Neural cell (in vitro differentiated cells): ENCODE data around the gene COL23A1. TPM values are rescaled to one million over a fixed set of nuclear protein-coding genes. Genes with fewer than 3 reads are reported as not detected.

Experiments
- H2AFZ ChIP-seq: fragments of 200-600, 300-800 bp; sonication (generic), shearing (Covaris generic); 2 replicates; pipeline ENCODE4 v1.6.0; 2014; ENCODE audit warnings: low read depth, mild to moderate bottlenecking, antibody characterized with exemption, low read length, moderate library complexity
- H3F3A ChIP-seq: fragments of 200-600 bp; shearing (Covaris generic); 2 replicates; pipeline ENCODE4 v1.6.1; 2016; ENCODE audit warnings: mild to moderate bottlenecking, moderate library complexity, mixed read lengths, antibody characterized with exemption, low read length; ENCODE audit not compliant: insufficient read depth, poor library complexity, severe bottlenecking
- H3K27ac ChIP-seq: fragments of 200-600, 300-800 bp; sonication (generic), shearing (Covaris generic); 2 replicates; pipeline ENCODE4 v1.5.1; 2014; ENCODE audit warnings: mild to moderate bottlenecking, low read length, moderate library complexity
- H3K27me3 ChIP-seq: fragments of 300-800, 200-600 bp; sonication (generic), shearing (Covaris generic); 2 replicates; pipeline ENCODE4 v1.6.0; 2014; ENCODE audit warnings: mild to moderate bottlenecking, low read depth, low read length, moderate library complexity; ENCODE audit not compliant: insufficient read depth
- H3K36me3 ChIP-seq: fragments of 300-800, 200-600 bp; sonication (generic), shearing (Covaris generic); 2 replicates; pipeline ENCODE4 v1.5.1; 2014; ENCODE audit warnings: mild to moderate bottlenecking, antibody characterized with exemption, low read length, moderate library complexity; ENCODE audit not compliant: insufficient read depth
- H3K4me2 ChIP-seq: fragments of 300-800, 200-600 bp; sonication (generic), shearing (Covaris generic); 2 replicates; pipeline ENCODE4 v1.6.0; 2014; ENCODE audit warnings: mild to moderate bottlenecking, low read length
- H3K4me3 ChIP-seq: fragments of 300-800, 200-600 bp; sonication (generic), shearing (Covaris generic); 2 replicates; pipeline ENCODE4 v1.5.1; 2014; ENCODE audit warnings: mild to moderate bottlenecking, low read length, moderate library complexity
- H3K79me2 ChIP-seq: fragments of 200-600 bp; shearing (Covaris generic); replicated peaks from 2 replicates; pipeline ENCODE4 v1.6.0; 2014; ENCODE audit warnings: mild to moderate bottlenecking, low read length, moderate library complexity; ENCODE audit not compliant: insufficient read depth
- H3K9ac ChIP-seq: fragments of 300-800, 200-600 bp; sonication (generic), shearing (Covaris generic); 2 replicates; pipeline ENCODE4 v1.6.1; 2016; ENCODE audit warnings: mild to moderate bottlenecking, low read length, mixed read lengths
- H3K9me2 ChIP-seq: fragments of 200-600 bp; shearing (Covaris generic); 2 replicates; pipeline ENCODE4 v1.6.1; 2016; ENCODE audit warnings: mild to moderate bottlenecking, low read length, mixed read lengths; ENCODE audit not compliant: insufficient read depth
- H3K9me3 ChIP-seq: fragments of 200-600, 300-800 bp; sonication (generic), shearing (Covaris generic); 2 replicates; pipeline ENCODE4 v1.6.1; 2016; ENCODE audit warnings: mild to moderate bottlenecking, mixed run types, low read length, moderate library complexity, mixed read lengths
- H4K20me1 ChIP-seq: fragments of 200-600 bp; shearing (Covaris generic); 2 replicates; pipeline ENCODE4 v1.6.1; 2016; ENCODE audit warnings: mild to moderate bottlenecking, mixed run types; ENCODE audit not compliant: insufficient read depth
- CTCF ChIP-seq: fragments of 450-650 bp; IDR thresholded peaks from 2 replicates; pipeline ENCODE4 v1.5.1; 2014; ENCODE audit warnings: antibody characterized with exemption, mild to moderate bottlenecking, moderate library complexity; ENCODE audit not compliant: poor library complexity, severe bottlenecking
- EP300 ChIP-seq: fragments of 450-650 bp; conservative IDR thresholded peaks from 2 replicates; pipeline ENCODE4 v1.6.1; 2014; ENCODE audit warnings: antibody characterized with exemption, mild to moderate bottlenecking, moderate library complexity; ENCODE audit not compliant: poor library complexity, severe bottlenecking
- EZH2 ChIP-seq: fragments of 200-600, 300-800 bp; shearing (Covaris generic), sonication (generic); IDR thresholded peaks from 2 replicates; pipeline ENCODE4 v1.6.1; 2014; ENCODE audit warnings: antibody characterized with exemption, low read length, borderline replicate concordance, mild to moderate bottlenecking; ENCODE audit not compliant: insufficient read depth, poor library complexity, severe bottlenecking
- MXI1 ChIP-seq: fragments of 450-650 bp; conservative IDR thresholded peaks from 2 replicates; pipeline ENCODE4 v1.6.1; 2014; ENCODE audit warnings: antibody characterized with exemption, mild to moderate bottlenecking; ENCODE audit not compliant: poor library complexity, severe bottlenecking
- POLR2AphosphoS5 ChIP-seq: IDR thresholded peaks from 2 replicates; pipeline ENCODE4 v1.6.1; 2012
- RAD21 ChIP-seq: fragments of 450-650 bp; conservative IDR thresholded peaks from 2 replicates; pipeline ENCODE4 v1.6.1; 2014; ENCODE audit warnings: antibody characterized with exemption, mild to moderate bottlenecking, moderate library complexity
- REST ChIP-seq: IDR thresholded peaks from 2 replicates; pipeline ENCODE4 v1.6.1; 2012; ENCODE audit warnings: borderline replicate concordance
- SMC3 ChIP-seq: fragments of 450-650 bp; conservative IDR thresholded peaks from 2 replicates; pipeline ENCODE4 v1.6.1; 2014; ENCODE audit warnings: antibody characterized with exemption, mild to moderate bottlenecking, moderate library complexity; ENCODE audit not compliant: poor library complexity
- TAF1 ChIP-seq: IDR thresholded peaks from 2 replicates; pipeline ENCODE4 v1.6.1; 2012; ENCODE audit warnings: low read depth
- polyA plus RNA-seq: library from polyadenylated mRNA; depleted of rRNA; stranded (reverse); fragments of >200 nt; gene quantifications from 2 replicates; pipeline ENCODE4 v1.2.3, GENCODE V29; 2014

Gene COL23A1
- polyA plus RNA-seq, 1 donor from 2014 or later: not detected

GRCh38 chr5:178605788-178606187, 15.6 kb upstream of the COL23A1 start:
- Histone ChIP-seq H3F3A (no peaks in the 10 kb centered on the region), H4K20me1 (no peaks in the 10 kb centered on the region), H3K27me3 (no peaks in the 10 kb centered on the region), H3K9me2 (no peaks in the 10 kb centered on the region), H3K27ac (no peak overlapping the region), H3K36me3 (peaks cover 24% of the 10 kb centered on the region), H3K79me2 (no peaks in the 10 kb centered on the region), H3K4me3 (no peak overlapping the region), H3K9ac (no peak overlapping the region), H3K4me2 (no peak overlapping the region), H2AFZ (no peak overlapping the region), H3K9me3 (no peaks in the 10 kb centered on the region)
- TF ChIP-seq REST (no peak), RAD21 (no peak), EP300 (no peak), POLR2AphosphoS5 (no peak), EZH2 (no peak), TAF1 (no peak), CTCF (no peak), MXI1 (no peak)

GRCh38 chr5:178602752-178603151, 12.6 kb upstream of the COL23A1 start:
- Histone ChIP-seq H3K9me2 (no peaks in the 10 kb centered on the region), H3K36me3 (peaks cover 24% of the 10 kb centered on the region), H3K27ac (no peak overlapping the region), H3K9ac (no peak overlapping the region), H3K4me3 (no peak overlapping the region), H3K27me3 (no peaks in the 10 kb centered on the region), H4K20me1 (no peaks in the 10 kb centered on the region), H3F3A (no peaks in the 10 kb centered on the region), H3K9me3 (no peaks in the 10 kb centered on the region), H3K4me2 (no peak overlapping the region), H3K79me2 (no peaks in the 10 kb centered on the region), H2AFZ (no peak overlapping the region)
- TF ChIP-seq RAD21: no peak

GRCh38 chr5:178595750-178596149, 5.6 kb upstream of the COL23A1 start:
- no peaks in the 10 kb centered on the region for H4K20me1 ChIP-seq
- H3K4me3 ChIP-seq: no peak overlapping the region
- H3K9ac ChIP-seq: no peak overlapping the region
- no peak for TF ChIP-seq EP300
- no peak for TF ChIP-seq EZH2
- TF ChIP-seq RAD21: no peak
- no peak for TF ChIP-seq CTCF
- no peak for TF ChIP-seq TAF1
- no peak for TF ChIP-seq SMC3
- TF ChIP-seq POLR2AphosphoS5: no peak
- no peak for TF ChIP-seq MXI1
- TF ChIP-seq REST: no peak
- no peak overlapping the region for H3K4me2 ChIP-seq
- no peak overlapping the region for H3K27ac ChIP-seq
- H3K27me3 ChIP-seq: peaks cover 6% of the 10 kb centered on the region
- no peak overlapping the region for H2AFZ ChIP-seq
- peaks cover 12% of the 10 kb centered on the region for H3K36me3 ChIP-seq
- H3K9me2 ChIP-seq: no peaks in the 10 kb centered on the region
- H3F3A ChIP-seq: no peaks in the 10 kb centered on the region
- no peaks in the 10 kb centered on the region for H3K79me2 ChIP-seq
- no peaks in the 10 kb centered on the region for H3K9me3 ChIP-seq
